NCI-H2196 (cell line): Measurements from ENCODE around the gene STRA8.

Source experiments
- DNase-seq: peaks from one replicate; lab custom pipeline; 2025; ENCODE audit not compliant: unreplicated experiment; lab: John Stamatoyannopoulos, UW

The STRA8 gene

GRCh38 chr7:135236727-135237126, 3.1 kb downstream of the STRA8 start:
- no peak for DNase-seq

- no peak for DNase-seq
These were observed 4.6 kb downstream of the STRA8 start for GRCh38 chr7:135238112-135238744.

GRCh38 chr7:135239263-135239662, 5.6 kb downstream of the STRA8 start:
- DNase-seq, result no peak

- DNase-seq, result no peak
These were observed 6.8 kb downstream of the STRA8 start for GRCh38 chr7:135240441-135240840.

- no peak for DNase-seq
These were observed 8.6 kb downstream of the STRA8 start for GRCh38 chr7:135242096-135242684.

GRCh38 chr7:135245226-135246190, 11.9 kb downstream of the STRA8 start:
- DNase-seq, result no peak

GRCh38 chr7:135246191-135246825, 12.7 kb downstream of the STRA8 start:
- no peak for DNase-seq

- DNase-seq, result no peak
These were observed 14.3 kb downstream of the STRA8 start for GRCh38 chr7:135247746-135248471.

GRCh38 chr7:135248546-135248945, 14.9 kb downstream of the STRA8 start:
- DNase-seq, result no peak

GRCh38 chr7:135251496-135252391, 18.1 kb downstream of the STRA8 start:
- no peak for DNase-seq

GRCh38 chr7:135253851-135254771, 20.5 kb downstream of the STRA8 start:
- no peak for DNase-seq

GRCh38 chr7:135257790-135258189, 24.2 kb downstream of the STRA8 start:
- DNase-seq, result no peak

- DNase-seq, result no peak
These were observed 24.9 kb downstream of the STRA8 start for GRCh38 chr7:135258585-135258984.

GRCh38 chr7:135259702-135260101, 26.1 kb downstream of the STRA8 start:
- no peak for DNase-seq

GRCh38 chr7:135260470-135260869, 26.8 kb downstream of the STRA8 start:
- no peak for DNase-seq

- DNase-seq, result no peak
These were observed 27.5 kb downstream of the STRA8 start for GRCh38 chr7:135260930-135261721.

- no peak for DNase-seq
These were observed 29.1 kb downstream of the STRA8 start for GRCh38 chr7:135262623-135263320.
